22Rv1 (cell line): Measurements from ENCODE around the gene TMEM109.

Source experiments
- CTCF ChIP-seq: fragments of 450-650 bp; IDR thresholded peaks from 2 replicates; pipeline ENCODE4 v1.5.1; 2017; ENCODE audit warnings: mild to moderate bottlenecking
- ZFX ChIP-seq: fragments of 450-650 bp; IDR thresholded peaks from 2 replicates; pipeline ENCODE4 v1.6.1; 2017; ENCODE audit warnings: antibody characterized with exemption, borderline replicate concordance

- no peak for TF ChIP-seq CTCF
- no peak for TF ChIP-seq ZFX
These were observed 21.9 kb downstream of the TMEM109 start for GRCh38 chr11:60935676-60936442.
